CD4-positive, CD25-positive, alpha-beta regulatory T cell (primary cell): ENCODE results near the gene E2F7. TPM values are rescaled to one million over a fixed set of nuclear protein-coding genes. Genes with fewer than 3 reads are reported as not detected.

Experiments
- ATAC-seq, 2 donors: fragments of 150-1000 bp; cut with Tn5 transposase; one replicate each; pipeline ENCODE4 v1.10.0; 2021; ENCODE audit warnings: low read depth in 2 of 2, moderate number of reproducible peaks in 2 of 2, moderate library complexity in 1 of 2
- DNase-seq, 3 donors: peaks; one replicate each; pipeline versions ENCODE4 v3.0.0 to v3.0.0-alpha.2; 2012 to 2022; ENCODE audit warnings: mixed read lengths in 1 of 3
- H3K27ac ChIP-seq: one replicate; pipeline ENCODE4 v1.7.0; 2013; ENCODE audit warnings: mild to moderate bottlenecking, low read length; ENCODE audit not compliant: insufficient read depth, poor library complexity, severe bottlenecking
- H3K27me3 ChIP-seq: one replicate; pipeline ENCODE4 v1.7.0; 2013; ENCODE audit warnings: low read length; ENCODE audit not compliant: control insufficient read depth, insufficient read depth
- H3K36me3 ChIP-seq: one replicate; pipeline ENCODE4 v1.7.0; 2013; ENCODE audit warnings: mild to moderate bottlenecking, low read length, moderate library complexity; ENCODE audit not compliant: control insufficient read depth, insufficient read depth
- H3K4me1 ChIP-seq: 2 replicates; pipeline ENCODE4 v1.7.0; 2013; ENCODE audit warnings: mild to moderate bottlenecking, low read length; ENCODE audit not compliant: insufficient read depth, control insufficient read depth, poor library complexity, severe bottlenecking
- H3K4me3 ChIP-seq: one replicate; pipeline ENCODE4 v1.7.0; 2013; ENCODE audit warnings: low read depth, mild to moderate bottlenecking, low read length, moderate library complexity
- H3K9me3 ChIP-seq, 2 experiments: 1 replicate in 1 of 2; 2 replicates in 1 of 2; pipeline ENCODE4 v1.7.0; 2013; ENCODE audit warnings: low read length in 2 of 2, mild to moderate bottlenecking in 1 of 2, moderate library complexity in 1 of 2; ENCODE audit not compliant: control insufficient read depth in 2 of 2
- H3K27ac Mint-ChIP-seq, 3 donors: one replicate each; pipeline ENCODE4 v1.8.0; 2020 to 2022; ENCODE audit warnings: mild to moderate bottlenecking in 3 of 3, mixed read lengths in 3 of 3, moderate library complexity in 2 of 3
- H3K27me3 Mint-ChIP-seq: one replicate; pipeline ENCODE4 v1.8.0; 2022; ENCODE audit warnings: mild to moderate bottlenecking, mixed read lengths
- H3K36me3 Mint-ChIP-seq: one replicate; pipeline ENCODE4 v1.8.0; 2020; ENCODE audit warnings: mixed read lengths
- H3K4me1 Mint-ChIP-seq, 4 donors: one replicate each; pipeline ENCODE4 v1.8.0; 2020 to 2022; ENCODE audit warnings: mixed read lengths in 4 of 4, mild to moderate bottlenecking in 1 of 4
- H3K4me3 Mint-ChIP-seq, 4 donors: one replicate each; pipeline ENCODE4 v1.8.0; 2020 to 2022; ENCODE audit warnings: mild to moderate bottlenecking in 4 of 4, mixed read lengths in 4 of 4, moderate library complexity in 3 of 4
- H3K9me3 Mint-ChIP-seq, 7 donors: one replicate each; pipeline ENCODE4 v1.8.0; 2020 to 2022; ENCODE audit warnings: mixed read lengths in 7 of 7, mild to moderate bottlenecking in 3 of 7, moderate library complexity in 2 of 7
- polyA plus RNA-seq, 4 donors: library from polyadenylated mRNA; unstranded; fragments of 300-500 nt; fragmentation: Illumina TruSeq; gene quantifications; one replicate each; pipeline ENCODE4 v1.2.3, GENCODE V29; 2021
- total RNA-seq: library from RNA; stranded (reverse); gene quantifications from one replicate; pipeline ENCODE4 v1.2.3, GENCODE V29; 2022

Gene E2F7
- total and polyA plus RNA-seq, 5 donors from 2014 or later, result 0.13 to 1.6 (median 0.21) TPM; not detected in 2

GRCh38 chr12:77049767-77050353 is 15.5 kb downstream of the E2F7 start:
- Histone ChIP-seq H3K4me1 (no peaks in the 10 kb centered on the region), H3K4me3 (peak overlapping the region; percentile 17), H3K9me3 (no peaks in the 10 kb centered on the region), H3K27me3 (no peaks in the 10 kb centered on the region), H3K36me3 (no peaks in the 10 kb centered on the region), H3K27ac (no peak overlapping the region)
- Mint-ChIP-seq H3K4me3 (no peak overlapping the region), H3K27me3 (peaks cover 4% of the 10 kb centered on the region), H3K4me1 (peaks cover 0 to 25% (median 2%) of the 10 kb centered on the region in 4 donors), H3K27ac (no peak overlapping the region), H3K36me3 (no peaks in the 10 kb centered on the region), H3K9me3 (no peaks in the 10 kb centered on the region)
- DNase-seq (peak in 2 of 3 donors; percentile 46 to 81), ATAC-seq (peak; percentile 90 to 94)

GRCh38 chr12:77047341-77048109 is 17.8 kb downstream of the E2F7 start:
- H3K9me3 Mint-ChIP-seq, result no peaks in the 10 kb centered on the region
- peaks cover 4% of the 10 kb centered on the region for H3K27me3 Mint-ChIP-seq
- ATAC-seq (no peak), DNase-seq (no peak)
- no peaks in the 10 kb centered on the region for H3K27me3 ChIP-seq
- H3K4me3 Mint-ChIP-seq, result no peak overlapping the region
- no peaks in the 10 kb centered on the region for H3K9me3 ChIP-seq
- H3K27ac ChIP-seq, result no peak overlapping the region
- H3K4me1 ChIP-seq, result no peaks in the 10 kb centered on the region
- H3K4me3 ChIP-seq, result no peak overlapping the region
- no peaks in the 10 kb centered on the region for H3K36me3 Mint-ChIP-seq
- H3K27ac Mint-ChIP-seq, result no peak overlapping the region
- no peaks in the 10 kb centered on the region for H3K36me3 ChIP-seq
- peaks cover 0 to 19% (median 2%) of the 10 kb centered on the region in 4 donors for H3K4me1 Mint-ChIP-seq

- Mint-ChIP-seq H3K4me1 (peaks cover 0 to 19% (median 2%) of the 10 kb centered on the region in 4 donors), H3K27me3 (peaks cover 4% of the 10 kb centered on the region), H3K27ac (no peak overlapping the region), H3K36me3 (no peaks in the 10 kb centered on the region), H3K4me3 (no peak overlapping the region), H3K9me3 (no peaks in the 10 kb centered on the region)
- Histone ChIP-seq H3K4me1 (no peaks in the 10 kb centered on the region), H3K36me3 (no peaks in the 10 kb centered on the region), H3K27ac (no peak overlapping the region), H3K9me3 (no peaks in the 10 kb centered on the region), H3K4me3 (no peak overlapping the region), H3K27me3 (no peaks in the 10 kb centered on the region)
- no peak for ATAC-seq
- no peak for DNase-seq
Measured at GRCh38 chr12:77046468-77046867, 18.9 kb downstream of the E2F7 start.

- no peaks in the 10 kb centered on the region for H3K36me3 Mint-ChIP-seq
- H3K9me3 Mint-ChIP-seq, result peaks cover 0 to 2% (median 0%) of the 10 kb centered on the region in 7 donors
Measured at GRCh38 chr12:77045183-77045582, 20.2 kb downstream of the E2F7 start.

GRCh38 chr12:77044721-77045120 is 20.6 kb downstream of the E2F7 start:
- Mint-ChIP-seq H3K27me3 (peaks cover 4% of the 10 kb centered on the region), H3K4me3 (no peak overlapping the region), H3K4me1 (peaks cover 0 to 5% (median 3%) of the 10 kb centered on the region in 4 donors), H3K27ac (no peak overlapping the region), H3K36me3 (no peaks in the 10 kb centered on the region), H3K9me3 (peaks cover 0 to 2% (median 0%) of the 10 kb centered on the region in 7 donors)
- Histone ChIP-seq H3K27ac (no peak overlapping the region), H3K4me1 (no peaks in the 10 kb centered on the region), H3K36me3 (no peaks in the 10 kb centered on the region), H3K9me3 (no peaks in the 10 kb centered on the region), H3K4me3 (no peak overlapping the region), H3K27me3 (no peaks in the 10 kb centered on the region)
- DNase-seq, result no peak
- ATAC-seq, result no peak

More at GRCh38 chr12:77045183-77045582, 20.2 kb downstream of the E2F7 start:
- H3K4me1 ChIP-seq, result no peaks in the 10 kb centered on the region
- H3K9me3 ChIP-seq, result no peaks in the 10 kb centered on the region
- Mint-ChIP-seq H3K27ac (no peak overlapping the region), H3K27me3 (peaks cover 4% of the 10 kb centered on the region), H3K4me3 (no peak overlapping the region), H3K4me1 (peaks cover 0 to 9% (median 4%) of the 10 kb centered on the region in 4 donors)
- H3K27ac ChIP-seq, result no peak overlapping the region
- no peaks in the 10 kb centered on the region for H3K36me3 ChIP-seq
- no peak for ATAC-seq
- no peak overlapping the region for H3K4me3 ChIP-seq
- DNase-seq, result no peak
- H3K27me3 ChIP-seq, result no peaks in the 10 kb centered on the region

- H3K9me3 Mint-ChIP-seq, result peaks cover 0 to 2% (median 0%) of the 10 kb centered on the region in 7 donors
- Histone ChIP-seq H3K9me3 (peaks cover 2 to 7% of the 10 kb centered on the region in 2 experiments), H3K27ac (no peak overlapping the region), H3K4me1 (no peaks in the 10 kb centered on the region), H3K36me3 (no peaks in the 10 kb centered on the region), H3K4me3 (no peak overlapping the region), H3K27me3 (no peaks in the 10 kb centered on the region)
- no peak for DNase-seq
- no peak for ATAC-seq
- H3K27ac Mint-ChIP-seq, result no peak overlapping the region
- no peak overlapping the region for H3K4me3 Mint-ChIP-seq
- H3K27me3 Mint-ChIP-seq, result peaks cover 1% of the 10 kb centered on the region
- H3K36me3 Mint-ChIP-seq, result no peaks in the 10 kb centered on the region
- peaks cover 0 to 4% (median 0%) of the 10 kb centered on the region in 4 donors for H3K4me1 Mint-ChIP-seq
Measured at GRCh38 chr12:77042833-77043232, 22.5 kb downstream of the E2F7 start.

- no peak for DNase-seq
- Mint-ChIP-seq H3K4me3 (no peak overlapping the region), H3K36me3 (no peaks in the 10 kb centered on the region), H3K27me3 (no peaks in the 10 kb centered on the region), H3K9me3 (peaks cover 2 to 4% (median 2%) of the 10 kb centered on the region in 7 donors), H3K4me1 (peaks cover 0 to 9% (median 3%) of the 10 kb centered on the region in 4 donors), H3K27ac (no peak overlapping the region)
- no peaks in the 10 kb centered on the region for H3K4me1 ChIP-seq
- peaks cover 2 to 7% of the 10 kb centered on the region in 2 experiments for H3K9me3 ChIP-seq
- no peak overlapping the region for H3K4me3 ChIP-seq
- no peak for ATAC-seq
- H3K27me3 ChIP-seq, result no peaks in the 10 kb centered on the region
- H3K36me3 ChIP-seq, result no peaks in the 10 kb centered on the region
- H3K27ac ChIP-seq, result no peak overlapping the region
Measured at GRCh38 chr12:77040231-77040630, 25.1 kb downstream of the E2F7 start.
